CD14-positive monocyte (primary cell): ENCODE measurements around the gene ST6GALNAC3. TPM values are rescaled to one million over a fixed set of nuclear protein-coding genes. Genes with fewer than 3 reads are reported as not detected.

Experiments
- DNase-seq, 3 donors: peaks; one replicate each; pipeline ENCODE4 v3.0.0-alpha.2; 2011 to 2022
- H2AFZ ChIP-seq: 2 replicates; pipeline ENCODE4 v1.6.0; 2012; ENCODE audit warnings: mild to moderate bottlenecking, low read depth, low read length, inconsistent platforms; ENCODE audit not compliant: insufficient read depth, poor library complexity, severe bottlenecking
- H3K27ac ChIP-seq, 2 donors: 1 replicate in 1 of 2; 2 replicates in 1 of 2; pipeline ENCODE4 v1.5.1; 2012 to 2013; ENCODE audit warnings: low read length in 2 of 2, control low read depth in 1 of 2, inconsistent platforms in 1 of 2, low read depth in 1 of 2, mild to moderate bottlenecking in 1 of 2
- H3K27me3 ChIP-seq, 2 donors: one replicate each; pipeline versions ENCODE4 v1.6.0 to v1.6.1; 2011 to 2013; ENCODE audit warnings: low read length in 2 of 2; ENCODE audit not compliant: control insufficient read depth in 2 of 2, insufficient read depth in 2 of 2
- H3K36me3 ChIP-seq, 2 donors: replicated peaks in 1 of 2; 1 replicate in 1 of 2; 2 replicates in 1 of 2; pipeline versions ENCODE4 v1.5.1 to v1.6.1; 2012 to 2013; ENCODE audit warnings: low read length in 2 of 2, control low read depth in 1 of 2, inconsistent platforms in 1 of 2, mild to moderate bottlenecking in 1 of 2; ENCODE audit not compliant: insufficient read depth in 2 of 2, control insufficient read depth in 1 of 2
- H3K4me1 ChIP-seq, 2 donors: 1 replicate in 1 of 2; 2 replicates in 1 of 2; pipeline versions ENCODE4 v1.5.1 to v1.6.1; 2012 to 2013; ENCODE audit warnings: low read length in 2 of 2, control low read depth in 1 of 2, inconsistent platforms in 1 of 2, mild to moderate bottlenecking in 1 of 2, moderate library complexity in 1 of 2; ENCODE audit not compliant: insufficient read depth in 2 of 2, control insufficient read depth in 1 of 2
- H3K4me2 ChIP-seq: replicated peaks from 2 replicates; pipeline ENCODE3; 2012; ENCODE audit warnings: low read length, moderate library complexity, mild to moderate bottlenecking; ENCODE audit not compliant: poor library complexity, severe bottlenecking; ENCODE audit errors: extremely low read depth
- H3K4me3 ChIP-seq, 3 experiments: fragments of 200-600 bp in 1 of 3; sonication (generic) in 1 of 3; replicated peaks in 1 of 3; 1 replicate in 2 of 3; 2 replicates in 1 of 3; pipeline ENCODE4 v1.5.1; 2011 to 2013; ENCODE audit warnings: low read length in 3 of 3, mild to moderate bottlenecking in 3 of 3, control low read depth in 2 of 3, low read depth in 2 of 3, inconsistent platforms in 1 of 3, moderate library complexity in 1 of 3
- H3K79me2 ChIP-seq: 2 replicates; pipeline ENCODE4 v1.6.0; 2012; ENCODE audit warnings: mild to moderate bottlenecking, control low read depth, inconsistent platforms, low read length, moderate library complexity; ENCODE audit not compliant: insufficient read depth
- H3K9ac ChIP-seq: 2 replicates; pipeline ENCODE4 v1.6.0; 2017; ENCODE audit warnings: low read length, mild to moderate bottlenecking; ENCODE audit not compliant: insufficient read depth, poor library complexity, severe bottlenecking
- H3K9me3 ChIP-seq, 2 donors: replicated peaks in 1 of 2; 1 replicate in 1 of 2; 2 replicates in 1 of 2; pipeline versions ENCODE4 v1.5.1 to v1.6.1; 2012 to 2013; ENCODE audit warnings: low read length in 2 of 2, control low read depth in 1 of 2; ENCODE audit not compliant: control insufficient read depth in 1 of 2, insufficient read depth in 1 of 2
- H4K20me1 ChIP-seq: 2 replicates; pipeline ENCODE4 v1.6.0; 2012; ENCODE audit warnings: mild to moderate bottlenecking, low read length, control low read depth, moderate library complexity; ENCODE audit not compliant: insufficient read depth
- H3K27ac Mint-ChIP-seq, 7 donors: one replicate each; pipeline ENCODE4 v1.8.0; 2020; ENCODE audit warnings: mild to moderate bottlenecking in 7 of 7, mixed read lengths in 7 of 7, moderate library complexity in 6 of 7, inconsistent platforms in 2 of 7
- H3K27me3 Mint-ChIP-seq, 3 donors: one replicate each; pipeline ENCODE4 v1.8.0; 2021 to 2022; ENCODE audit warnings: low read depth in 3 of 3, mild to moderate bottlenecking in 3 of 3, mixed read lengths in 3 of 3, moderate library complexity in 3 of 3, inconsistent platforms in 1 of 3
- H3K36me3 Mint-ChIP-seq, 2 donors: one replicate each; pipeline ENCODE4 v1.8.0; 2020; ENCODE audit warnings: mixed read lengths in 2 of 2, inconsistent platforms in 1 of 2, mild to moderate bottlenecking in 1 of 2
- H3K4me1 Mint-ChIP-seq: one replicate; pipeline ENCODE4 v1.8.0; 2020; ENCODE audit warnings: mild to moderate bottlenecking, mixed read lengths
- H3K4me3 Mint-ChIP-seq, 2 donors: one replicate each; pipeline ENCODE4 v1.8.0; 2020; ENCODE audit warnings: mild to moderate bottlenecking in 2 of 2, mixed read lengths in 2 of 2, moderate library complexity in 1 of 2
- H3K9me3 Mint-ChIP-seq, 7 donors: one replicate each; pipeline ENCODE4 v1.8.0; 2020 to 2022; ENCODE audit warnings: mixed read lengths in 7 of 7, mild to moderate bottlenecking in 6 of 7, moderate library complexity in 6 of 7, inconsistent platforms in 2 of 7
- WGBS: methylation state at CpG from one replicate; pipeline ENCODE4 v1.1.5; 2013; ENCODE audit warnings: missing lambda C conversion rate; ENCODE audit not compliant: insufficient coverage; 5-methylcytosine and 5-hydroxymethylcytosine counted together
- intact Hi-C, 2 donors: fragments of 100-400 bp; cut with micrococcal nuclease; formaldehyde crosslinking; loops; one replicate each; pipeline versions ENCODE4 v1.15.0 to v1.15.1; 2023
- polyA plus RNA-seq, 3 donors: library from polyadenylated mRNA; depleted of rRNA in 1 of 3; unstranded in 2 of 3; stranded (reverse) in 1 of 3; fragments of 300-500 nt in 2 of 3; fragments of >200 nt in 1 of 3; fragmentation: Illumina TruSeq in 2 of 3; gene quantifications; 1 replicate in 2 of 3; 2 replicates in 1 of 3; pipeline ENCODE4 v1.2.3, GENCODE V29; 2012 to 2021
- TF ChIP-seq, protein P1 (sequence below): fragments of 200-600 bp; IDR thresholded peaks from one replicate; pipeline ENCODE4 v1.8.0; 2022; ENCODE audit warnings: antibody characterized with exemption, mild to moderate bottlenecking

The ST6GALNAC3 gene
- polyA plus RNA-seq, 3 donors = 6.5 to 9.2 (median 7.6) TPM

- Mint-ChIP-seq H3K27ac (no peak overlapping the region), H3K4me1 (peaks cover 19% of the 10 kb centered on the region), H3K4me3 (no peak overlapping the region), H3K36me3 (peaks cover 0 to 3% of the 10 kb centered on the region in 2 donors), H3K9me3 (peaks cover 0 to 2% (median 0%) of the 10 kb centered on the region in 7 donors), H3K27me3 (no peaks in the 10 kb centered on the region)
- Histone ChIP-seq H3K27me3 (no peaks in the 10 kb centered on the region), H4K20me1 (peaks cover 3% of the 10 kb centered on the region), H3K36me3 (no peaks in the 10 kb centered on the region), H2AFZ (no peak overlapping the region), H3K79me2 (no peaks in the 10 kb centered on the region), H3K4me3 (no peak overlapping the region), H3K27ac (no peak overlapping the region), H3K9ac (no peak overlapping the region), H3K4me1 (peaks cover 5 to 9% of the 10 kb centered on the region in 2 donors), H3K4me2 (no peak overlapping the region), H3K9me3 (no peaks in the 10 kb centered on the region)
- intact Hi-C loops = no loop called here
- TF ChIP-seq, protein P1, sequence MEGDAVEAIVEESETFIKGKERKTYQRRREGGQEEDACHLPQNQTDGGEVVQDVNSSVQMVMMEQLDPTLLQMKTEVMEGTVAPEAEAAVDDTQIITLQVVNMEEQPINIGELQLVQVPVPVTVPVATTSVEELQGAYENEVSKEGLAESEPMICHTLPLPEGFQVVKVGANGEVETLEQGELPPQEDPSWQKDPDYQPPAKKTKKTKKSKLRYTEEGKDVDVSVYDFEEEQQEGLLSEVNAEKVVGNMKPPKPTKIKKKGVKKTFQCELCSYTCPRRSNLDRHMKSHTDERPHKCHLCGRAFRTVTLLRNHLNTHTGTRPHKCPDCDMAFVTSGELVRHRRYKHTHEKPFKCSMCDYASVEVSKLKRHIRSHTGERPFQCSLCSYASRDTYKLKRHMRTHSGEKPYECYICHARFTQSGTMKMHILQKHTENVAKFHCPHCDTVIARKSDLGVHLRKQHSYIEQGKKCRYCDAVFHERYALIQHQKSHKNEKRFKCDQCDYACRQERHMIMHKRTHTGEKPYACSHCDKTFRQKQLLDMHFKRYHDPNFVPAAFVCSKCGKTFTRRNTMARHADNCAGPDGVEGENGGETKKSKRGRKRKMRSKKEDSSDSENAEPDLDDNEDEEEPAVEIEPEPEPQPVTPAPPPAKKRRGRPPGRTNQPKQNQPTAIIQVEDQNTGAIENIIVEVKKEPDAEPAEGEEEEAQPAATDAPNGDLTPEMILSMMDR = no peak
- no peak for DNase-seq
- 100% methylated on average over 1 of the region's 3 CpGs for WGBS
Measured at GRCh38 chr1:76252431-76252830, 177.9 kb downstream of the ST6GALNAC3 start.

DNA sequence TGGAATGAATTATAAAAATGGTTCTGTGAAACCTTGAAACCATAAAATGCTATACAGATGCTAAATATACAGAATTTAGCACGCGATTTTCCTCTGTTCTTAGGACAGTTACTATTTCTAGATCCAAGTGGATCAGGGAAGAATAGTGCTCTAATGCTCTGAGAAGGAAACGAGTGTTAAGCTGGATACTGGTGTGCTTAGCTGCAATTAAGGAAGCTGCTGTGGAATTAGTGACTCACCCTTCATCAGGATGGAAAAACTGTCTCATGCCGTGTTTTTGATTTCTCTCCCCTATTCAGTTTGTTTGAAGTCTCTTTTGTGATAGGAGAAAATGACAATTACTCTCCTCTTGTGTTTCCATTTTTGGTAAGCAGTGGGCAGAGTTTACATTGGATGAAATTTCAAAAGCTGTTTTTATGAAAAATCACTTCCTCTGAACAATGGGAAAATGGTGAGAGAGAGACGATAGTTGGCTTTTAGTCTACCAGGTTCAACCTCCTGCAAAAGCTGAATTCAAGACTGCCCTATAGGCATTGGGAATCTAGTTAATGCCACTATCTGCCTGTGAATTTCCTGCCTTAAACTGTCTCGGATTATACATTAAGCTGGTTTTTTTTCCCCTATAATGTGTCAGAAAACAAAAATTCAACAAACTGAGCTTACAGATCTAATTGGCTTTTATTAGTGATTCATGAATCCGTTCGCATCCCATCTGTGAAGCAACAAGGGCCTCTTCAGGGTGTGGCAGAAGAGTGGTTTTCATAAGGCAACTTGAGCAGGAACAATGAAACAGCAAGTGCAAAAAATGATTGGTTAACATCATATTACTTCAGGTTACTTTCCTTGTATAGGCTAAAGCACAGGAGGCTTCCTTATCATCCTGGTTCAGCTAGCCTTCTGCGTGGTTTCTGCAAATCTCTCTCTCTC lies 179.8 kb downstream of the ST6GALNAC3 start:
- Histone ChIP-seq H4K20me1 (no peaks in the 10 kb centered on the region), H3K36me3 (no peaks in the 10 kb centered on the region), H3K4me1 (peaks cover 5 to 9% of the 10 kb centered on the region in 2 donors), H3K4me3 (no peak overlapping the region), H3K9me3 (no peaks in the 10 kb centered on the region), H3K27me3 (no peaks in the 10 kb centered on the region), H3K79me2 (no peaks in the 10 kb centered on the region), H2AFZ (no peak overlapping the region), H3K9ac (no peak overlapping the region), H3K4me2 (no peak overlapping the region), H3K27ac (no peak overlapping the region)
- H3K4me3 Mint-ChIP-seq = no peak overlapping the region
- H3K27me3 Mint-ChIP-seq = no peaks in the 10 kb centered on the region
- peaks cover 18% of the 10 kb centered on the region for H3K4me1 Mint-ChIP-seq
- intact Hi-C loops = no loop called here
- H3K36me3 Mint-ChIP-seq = peaks cover 0 to 3% of the 10 kb centered on the region in 2 donors
- TF ChIP-seq, protein P1 = no peak
- peak overlapping the region in 2 of 7 donors; percentile 31 to 66 for H3K27ac Mint-ChIP-seq
- 63% methylated on average over 5 of the region's 9 CpGs for WGBS
- DNase-seq = peak in 2 of 3 donors; percentile 3 to 6
- no peaks in the 10 kb centered on the region for H3K9me3 Mint-ChIP-seq
